Non-pigmented ciliary epithelial cell (primary cell): ENCODE measurements around the gene TIMP2.
"Not testable (repeated sequence)": the region's sequence is repeated elsewhere in the genome, so short reads cannot be mapped to it uniquely, and the experiment has no call there.

Source experiments
- DNase-seq: peaks from one replicate; pipeline ENCODE4 v3.0.0-alpha.2; 2010; ENCODE audit warnings: low read depth

The TIMP2 gene

DNA sequence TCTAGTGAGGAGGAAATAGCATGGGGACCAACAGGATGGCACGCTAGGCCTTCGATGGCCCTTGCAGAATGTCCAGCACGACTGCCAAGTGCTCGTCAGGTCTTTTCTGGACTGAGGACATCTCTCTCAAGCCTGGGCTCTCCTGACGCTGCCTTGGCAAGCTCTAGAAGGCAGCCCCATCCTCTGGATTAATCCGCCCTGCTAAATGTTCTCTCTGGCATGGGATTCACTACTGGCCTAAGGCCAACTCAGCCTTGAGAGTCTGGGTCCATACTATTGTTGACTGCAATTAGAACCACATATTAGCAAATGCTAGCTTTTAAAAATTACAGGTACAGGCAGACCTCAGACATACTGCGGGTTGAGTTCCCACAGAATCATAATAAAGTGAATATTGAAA is 19.6 kb downstream of the TIMP2 start:
- no peak for DNase-seq

DNA sequence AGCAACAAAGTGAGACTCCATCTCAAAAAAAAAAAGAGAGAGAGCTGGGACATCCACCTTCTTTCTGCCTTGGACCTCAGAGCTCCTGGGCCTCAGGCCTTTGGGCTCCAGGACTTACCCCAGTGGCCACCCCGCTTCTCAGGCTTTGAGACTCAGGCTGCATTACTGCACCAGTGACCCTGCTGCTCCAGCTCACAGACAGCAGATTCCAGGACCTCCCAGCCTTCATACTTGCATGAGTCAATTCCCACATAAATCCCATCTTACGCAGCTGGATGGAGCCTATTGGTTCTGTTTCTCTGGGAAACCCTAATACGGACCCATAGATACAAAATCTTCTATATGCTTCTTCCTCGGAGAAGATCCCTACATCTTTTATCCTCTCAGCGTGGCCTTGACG is 20.1 kb downstream of the TIMP2 start:
- DNase-seq, result no peak

DNA sequence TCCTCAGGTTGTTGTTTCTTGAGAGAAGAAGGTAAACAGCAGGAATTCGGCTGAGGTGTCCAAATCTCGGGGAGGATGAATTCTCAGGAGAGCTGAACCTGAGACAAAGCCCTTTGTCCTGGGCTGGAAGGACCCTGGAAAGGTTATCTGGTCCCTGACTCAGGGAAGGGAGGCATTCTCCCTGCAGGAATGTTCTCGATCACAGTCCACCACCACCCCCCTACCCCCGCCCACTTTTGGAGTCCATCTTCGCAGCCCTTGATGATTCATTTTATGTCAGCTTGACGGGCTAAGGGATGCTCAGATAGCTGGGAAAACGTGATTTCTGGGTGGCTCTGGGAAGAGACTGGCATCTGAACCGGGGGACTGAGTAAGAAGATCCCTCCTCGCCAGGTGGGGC is 20.8 kb downstream of the TIMP2 start:
- DNase-seq, result no peak

DNA sequence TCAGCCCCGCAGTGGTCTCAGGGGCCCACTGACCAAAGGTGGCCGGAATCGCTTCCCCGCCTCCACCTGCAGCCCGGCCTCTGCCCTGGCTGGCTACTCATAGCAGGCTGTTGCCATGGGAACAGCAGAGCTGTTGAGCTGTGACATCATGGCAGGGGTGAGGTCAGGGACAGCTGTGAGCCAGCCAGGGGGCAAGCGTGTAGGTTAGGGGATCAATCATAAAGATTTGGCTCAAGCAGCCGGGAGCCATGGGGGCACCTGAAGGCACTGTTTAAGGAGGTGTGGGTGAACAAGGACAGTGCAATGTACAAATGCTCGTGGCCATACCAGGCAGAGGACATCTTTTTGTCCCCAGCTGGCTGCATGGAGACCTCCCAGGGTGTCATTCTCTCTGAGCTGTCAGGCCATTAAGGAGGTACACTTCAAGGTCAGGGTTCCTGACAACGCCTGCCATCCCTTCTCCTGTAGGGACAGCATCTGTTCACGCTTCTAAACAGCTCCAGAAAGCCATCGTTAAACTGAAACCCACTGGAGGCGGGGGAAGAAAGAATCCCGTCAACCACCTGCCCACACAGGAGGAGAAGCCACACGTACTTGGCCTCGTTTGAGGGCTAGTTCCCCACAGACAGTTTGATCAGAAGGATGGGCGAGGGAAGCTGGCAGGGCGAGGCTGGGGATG is 21.9 kb downstream of the TIMP2 start, which contains the start of gene CEP295NL:
TSS of gene CEP295NL (minus strand) at position 101 of the 679 bp plus-strand sequence. CDS start 1,373 bp downstream, outside the sequence.
- no peak for DNase-seq

DNA sequence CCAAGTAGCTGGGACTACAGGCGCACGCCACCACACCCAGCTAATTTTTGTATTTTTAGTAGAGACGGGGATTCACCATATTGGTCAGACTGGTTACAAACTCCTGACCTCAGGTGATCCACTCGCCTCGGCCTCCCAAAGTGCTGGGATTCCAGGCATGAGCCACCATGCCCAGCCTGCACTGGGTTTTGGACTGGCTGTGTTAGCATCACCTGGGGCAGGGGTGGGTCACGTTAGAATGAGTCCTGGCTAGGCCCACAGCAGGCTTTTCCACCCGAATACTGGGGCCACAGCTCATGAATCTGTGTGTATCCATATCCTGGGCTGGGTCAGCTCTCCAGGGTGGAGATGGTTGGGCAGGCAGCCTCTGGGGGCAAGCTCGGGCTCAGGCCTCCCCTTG is 23.0 kb downstream of the TIMP2 start:
- DNase-seq, result not testable (repeated sequence)

DNA sequence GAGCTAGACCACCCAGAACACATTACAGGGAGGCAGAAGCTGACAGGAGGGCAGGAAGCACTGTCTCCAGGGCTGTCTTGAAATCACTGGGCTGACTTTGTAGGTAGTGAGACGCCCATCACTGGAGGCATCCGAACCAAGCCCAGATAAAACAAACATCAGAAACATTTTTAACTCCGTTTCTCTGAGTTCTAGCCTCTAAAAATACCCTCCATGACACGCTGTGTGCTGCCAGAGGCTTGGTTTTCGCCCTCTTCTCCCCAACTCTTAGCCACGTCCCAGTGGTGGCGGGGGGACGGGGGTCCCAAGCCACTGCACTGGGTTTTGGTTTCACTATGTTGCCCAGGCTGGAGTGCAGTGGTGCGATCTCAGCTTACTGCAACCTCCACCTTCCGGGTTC is 23.4 kb downstream of the TIMP2 start:
- no peak for DNase-seq

DNA sequence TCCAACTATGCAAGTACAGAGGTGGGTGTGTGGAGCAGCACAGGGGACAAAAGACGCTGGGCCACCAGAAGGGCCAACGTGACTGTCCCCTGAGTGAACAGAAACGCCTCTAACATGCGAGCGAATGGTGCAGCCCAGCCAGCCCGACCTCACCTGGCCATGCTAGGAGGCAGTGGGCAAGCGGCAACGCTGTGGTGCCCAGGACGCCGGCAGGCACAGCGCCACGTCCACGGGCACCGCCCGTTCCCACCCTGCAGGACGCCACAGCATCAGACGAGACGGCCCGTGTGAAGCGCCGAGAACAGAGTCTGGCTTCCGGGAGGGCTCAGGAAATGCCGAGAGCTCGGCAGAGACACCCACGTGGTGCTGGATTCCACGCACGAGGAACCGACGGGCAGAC is 24.4 kb downstream of the TIMP2 start:
- no peak for DNase-seq

DNA sequence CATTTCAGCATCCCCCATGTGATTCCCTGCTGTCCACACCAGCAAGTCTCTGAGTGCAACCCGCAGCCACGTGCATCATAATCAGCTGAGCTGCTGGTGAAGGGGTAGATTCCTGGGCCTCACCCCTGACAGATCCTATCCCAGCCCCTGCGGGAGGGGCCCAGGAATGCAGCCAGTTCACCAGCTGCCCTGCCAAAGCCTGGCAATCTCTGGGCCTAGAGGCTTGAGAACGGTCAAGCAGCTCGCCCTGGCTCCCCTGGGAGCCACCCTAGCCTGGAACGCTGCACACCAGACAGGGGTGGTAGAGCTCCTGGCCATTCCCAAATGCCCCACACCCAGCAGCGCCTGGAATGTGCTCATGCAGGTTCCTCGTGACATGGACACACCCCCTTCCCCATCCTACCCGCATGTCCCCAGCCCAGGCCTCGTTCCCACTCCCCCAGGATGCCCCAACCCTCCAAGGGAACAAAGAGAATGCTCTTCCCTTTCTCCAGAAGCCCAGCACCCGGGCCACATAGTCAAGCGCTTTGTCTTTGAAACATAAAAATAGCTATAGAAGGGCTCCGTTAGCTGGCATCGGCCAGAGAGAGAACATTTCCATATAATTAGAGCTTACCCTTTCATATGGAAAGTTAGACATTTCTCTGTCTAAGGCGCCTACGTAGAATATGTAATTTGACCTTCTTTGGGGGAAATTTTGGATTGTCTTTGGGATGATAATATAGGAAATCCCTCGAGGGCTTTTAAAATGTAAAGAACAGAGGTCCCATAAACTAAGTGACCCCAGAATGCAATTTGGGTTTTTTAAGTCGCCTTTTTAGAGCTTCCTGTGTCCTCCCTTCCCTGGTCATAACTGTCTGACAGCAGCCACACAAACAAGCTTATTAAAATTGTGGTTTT is 25.6 kb downstream of the TIMP2 start:
- DNase-seq, result no peak

DNA sequence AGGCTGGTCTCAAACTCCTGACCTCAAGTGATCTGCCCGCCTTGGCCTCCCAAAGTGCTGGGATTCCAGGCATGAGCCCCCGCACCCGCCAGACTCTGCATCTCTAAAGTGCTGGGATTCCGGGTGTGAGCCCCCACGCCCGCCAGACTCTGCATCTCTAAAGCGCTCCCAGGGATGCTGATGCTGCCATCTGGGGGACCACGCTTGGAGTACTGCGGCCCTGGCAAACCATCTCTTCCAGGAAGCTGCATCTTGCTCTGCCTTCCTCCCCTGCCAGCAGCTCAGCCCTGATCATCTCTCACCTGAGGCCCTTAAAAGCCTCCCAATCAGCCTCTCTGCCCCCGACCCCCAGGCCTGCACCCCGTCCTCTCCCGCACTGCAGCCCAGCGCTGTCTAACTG is 26.2 kb downstream of the TIMP2 start:
- DNase-seq, result no peak

DNA sequence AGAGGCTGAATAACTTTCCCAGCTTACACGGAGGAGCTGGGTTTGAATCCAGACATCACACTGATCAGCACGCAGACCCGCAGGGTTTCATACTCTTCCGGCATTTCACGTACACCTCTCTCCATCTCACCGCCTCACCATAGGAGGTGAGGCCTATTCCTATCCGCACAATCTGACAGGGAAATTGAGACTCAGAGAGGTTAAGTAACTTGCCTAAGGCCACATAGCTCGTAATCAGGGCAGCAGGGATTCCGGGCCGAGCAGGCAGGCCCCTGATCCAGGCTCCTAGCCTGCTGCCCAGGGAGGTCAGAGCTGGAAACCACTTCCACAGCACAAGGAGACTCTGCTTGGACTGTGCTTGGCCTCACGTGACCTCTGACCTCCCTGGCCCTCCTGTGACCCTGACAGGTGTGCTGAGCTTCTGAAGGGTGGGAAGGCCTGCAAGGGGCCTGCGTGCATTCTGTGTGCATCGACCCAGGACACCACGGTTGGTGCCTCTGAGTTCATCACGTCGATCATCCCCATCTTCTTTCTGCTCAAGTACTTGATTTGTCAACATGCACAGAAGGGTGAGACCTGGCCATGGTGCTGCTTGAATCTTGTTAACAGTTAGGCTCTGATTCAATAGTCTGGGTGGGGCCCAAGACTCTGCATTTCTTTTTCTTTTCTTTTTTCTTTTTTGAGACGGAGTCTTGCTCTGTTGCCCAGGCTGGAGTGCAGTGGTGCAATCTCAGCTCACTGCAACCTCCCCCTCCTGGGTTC is 26.9 kb downstream of the TIMP2 start:
- DNase-seq, result no peak

DNA sequence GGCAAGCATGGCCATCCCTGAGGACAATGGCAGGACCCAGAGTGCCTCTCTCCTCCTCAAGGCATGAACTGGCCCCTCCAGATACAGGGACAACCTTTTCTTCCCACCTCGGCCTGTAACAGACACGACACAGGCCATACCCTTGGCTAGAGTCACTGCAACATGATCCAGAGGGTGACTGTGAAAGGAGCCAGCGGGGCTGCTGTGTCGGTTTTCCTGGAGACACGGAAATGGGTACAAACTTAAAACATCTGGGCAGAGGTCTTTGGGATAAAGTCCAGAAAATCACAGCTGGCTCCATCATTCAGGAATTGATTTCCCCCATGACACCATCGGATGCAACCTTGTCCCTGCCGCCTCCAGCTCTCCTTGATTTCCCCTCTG is 27.5 kb downstream of the TIMP2 start:
- DNase-seq, result no peak

DNA sequence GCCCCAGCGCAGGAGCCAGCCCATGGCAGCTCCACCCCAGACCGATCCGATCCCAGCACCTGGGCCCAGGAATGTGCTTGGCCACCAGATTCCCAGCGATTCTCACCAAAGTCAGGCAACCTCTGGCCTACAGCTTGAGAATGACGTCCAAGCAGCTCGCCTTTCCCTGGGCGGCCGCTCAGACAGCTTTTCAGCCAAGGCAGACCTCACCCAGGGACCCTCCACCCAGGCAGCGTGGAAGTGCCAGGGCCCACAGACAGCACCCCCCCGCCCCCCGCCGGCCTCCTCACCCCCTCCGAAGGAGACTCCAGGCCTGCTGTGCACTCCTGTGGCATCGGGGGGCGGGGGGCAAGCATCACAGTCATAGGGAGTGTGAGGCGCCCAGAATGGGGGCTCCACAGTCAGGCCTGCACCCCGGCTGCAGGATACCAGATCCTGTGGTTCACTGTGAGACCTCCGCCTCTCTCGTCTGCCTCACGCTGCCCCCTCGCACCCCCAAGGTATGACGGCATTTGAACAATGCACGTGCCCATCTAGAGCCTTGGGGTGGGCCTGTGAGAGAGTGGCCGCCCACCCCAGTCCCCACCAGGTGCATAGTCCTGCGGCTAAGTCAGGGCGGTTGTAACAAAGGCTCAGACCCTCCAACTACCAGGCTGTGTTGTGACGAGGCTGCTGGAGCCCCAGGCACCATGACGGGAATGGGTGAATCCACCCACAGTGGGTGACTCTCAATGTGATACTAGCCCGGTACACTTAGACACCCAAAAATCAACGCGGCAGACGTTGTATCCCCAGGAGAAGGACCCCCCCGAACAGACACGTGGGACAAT is 28.1 kb downstream of the TIMP2 start:
- DNase-seq, result no peak

DNA sequence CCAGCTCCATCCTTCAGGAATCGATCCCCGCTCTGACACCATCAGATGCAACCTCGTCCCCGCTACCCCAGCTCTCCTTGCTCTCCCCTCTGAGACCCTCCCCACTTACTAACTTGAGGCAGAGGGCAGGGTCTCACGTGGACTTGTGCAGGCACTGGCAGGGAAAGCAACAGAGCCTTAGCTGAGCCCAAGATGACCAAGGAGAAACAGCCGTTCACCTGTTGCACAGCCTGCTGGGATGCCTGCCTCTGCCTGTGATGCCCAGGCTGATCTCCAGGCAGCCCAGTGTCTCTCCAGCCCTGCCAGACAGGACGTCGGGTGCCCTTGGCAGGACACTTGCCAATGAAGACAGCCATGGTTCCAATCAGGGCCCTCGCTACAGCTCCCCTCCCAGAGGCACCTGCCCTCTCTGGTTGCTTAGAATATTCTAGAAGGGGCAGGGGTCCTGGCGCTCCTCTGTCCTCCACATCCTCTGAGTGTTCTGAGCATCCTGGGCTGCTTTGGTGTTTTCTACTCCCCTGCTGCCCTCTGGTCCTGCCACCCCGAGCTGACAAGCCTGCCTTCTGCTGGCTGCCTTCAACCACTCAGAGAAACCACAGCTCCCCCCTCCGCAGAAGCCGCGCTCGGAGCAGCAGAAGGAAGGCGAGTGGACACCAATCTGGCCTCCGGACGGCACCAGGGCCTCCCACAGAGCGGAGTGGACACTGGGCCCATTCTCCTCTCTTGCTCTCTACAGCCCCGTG is 28.9 kb downstream of the TIMP2 start:
- no peak for DNase-seq

DNA sequence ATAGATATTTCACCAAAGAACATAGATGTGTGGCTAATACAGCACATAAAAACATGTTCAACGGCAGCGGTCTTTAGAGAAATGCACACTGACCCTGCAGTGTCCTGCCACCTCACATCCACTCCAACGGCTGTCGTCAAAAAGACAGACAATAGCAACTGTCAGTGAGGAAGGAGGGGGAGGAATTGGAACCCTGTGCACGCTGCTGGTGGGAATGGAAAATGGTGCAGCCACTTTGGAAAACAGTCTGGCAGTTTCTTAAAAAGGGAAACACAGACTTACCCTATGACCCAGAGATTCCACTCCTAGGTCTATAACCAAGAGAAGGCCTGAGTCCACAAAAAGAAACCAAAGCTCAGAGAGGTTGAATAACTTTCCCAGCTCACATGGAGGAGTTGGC is 29.9 kb downstream of the TIMP2 start:
- DNase-seq, result no peak

DNA sequence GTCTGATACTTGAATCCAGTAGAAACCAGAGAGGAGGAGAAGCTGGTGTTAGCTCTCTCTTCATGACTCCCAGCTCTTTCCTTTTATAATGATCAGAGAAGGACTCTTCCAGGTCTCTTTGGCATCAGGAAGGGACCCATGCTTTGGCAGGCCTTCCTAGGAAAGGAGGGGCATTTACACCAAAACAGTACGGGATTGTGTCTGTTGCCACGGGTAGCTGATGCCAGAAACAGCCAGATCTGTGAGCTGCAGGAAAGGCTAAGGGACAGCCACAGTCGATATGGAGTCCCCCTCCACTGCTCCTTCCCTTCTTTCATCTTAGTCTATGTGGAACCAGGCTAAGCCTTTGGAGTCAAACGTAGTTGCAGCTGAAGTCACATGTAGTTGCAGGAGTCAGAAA is 31.5 kb downstream of the TIMP2 start:
- DNase-seq, result no peak

DNA sequence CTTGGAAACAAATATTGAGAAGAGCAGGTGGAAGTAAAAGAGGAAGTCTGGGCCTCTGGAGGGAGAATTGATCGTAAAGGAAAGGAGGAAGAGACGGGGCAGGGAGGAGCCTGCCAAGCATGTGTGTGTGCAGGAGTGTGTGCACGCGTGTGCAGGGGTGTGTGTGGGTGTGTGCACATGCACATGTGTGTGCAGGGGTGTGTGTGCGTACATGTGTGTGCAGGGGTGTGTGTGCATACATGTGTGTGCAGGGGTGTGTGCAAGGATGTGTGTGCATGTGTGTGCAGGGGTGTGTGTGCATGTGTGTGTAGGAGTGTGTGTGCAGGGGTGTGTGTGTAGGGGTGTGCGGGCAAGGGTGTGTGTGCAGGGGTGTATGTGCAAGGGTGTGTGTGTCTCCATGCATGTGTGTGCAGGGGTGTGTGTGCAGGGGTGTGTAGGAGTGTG is 32.2 kb downstream of the TIMP2 start:
- no peak for DNase-seq

DNA sequence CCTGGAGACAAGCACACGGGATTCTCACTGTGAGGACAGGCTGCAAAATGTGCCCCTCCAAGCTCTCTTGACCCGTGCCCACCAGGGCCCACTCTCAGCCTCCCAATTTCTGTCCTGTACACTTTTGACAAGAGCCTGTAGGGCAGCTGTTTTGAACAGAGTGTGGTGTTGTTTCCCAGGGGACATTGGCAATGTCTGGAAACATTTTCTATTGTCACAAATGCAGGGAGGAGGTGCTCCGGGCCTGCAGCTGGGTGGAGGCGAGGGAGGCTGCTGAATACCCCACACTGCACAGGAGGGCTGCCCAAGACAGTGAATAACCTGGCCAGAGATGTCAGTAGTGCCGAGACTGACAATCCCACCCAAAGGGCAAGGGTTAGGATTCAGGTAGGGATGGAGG is 32.7 kb downstream of the TIMP2 start:
- no peak for DNase-seq

DNA sequence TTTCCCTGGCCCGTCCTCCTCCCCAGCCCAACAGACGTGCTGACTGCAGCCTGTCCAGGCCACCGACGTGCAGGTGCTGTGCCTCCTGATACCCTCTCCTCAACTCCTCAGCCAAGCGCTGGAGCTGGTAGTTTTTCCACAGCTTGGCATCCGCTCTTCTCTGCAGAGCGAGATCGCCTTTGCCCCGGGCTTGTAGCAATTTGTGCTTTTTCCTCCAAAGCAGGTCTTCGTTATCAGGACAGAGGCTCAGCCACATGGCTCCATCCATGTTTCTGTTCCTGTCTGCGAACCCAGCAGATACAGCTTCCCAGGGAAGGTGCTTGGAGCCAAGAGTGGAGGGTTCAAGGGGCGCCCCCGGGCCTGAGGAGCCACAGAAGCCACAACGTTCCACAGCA is 33.1 kb downstream of the TIMP2 start:
- DNase-seq, result no peak

DNA sequence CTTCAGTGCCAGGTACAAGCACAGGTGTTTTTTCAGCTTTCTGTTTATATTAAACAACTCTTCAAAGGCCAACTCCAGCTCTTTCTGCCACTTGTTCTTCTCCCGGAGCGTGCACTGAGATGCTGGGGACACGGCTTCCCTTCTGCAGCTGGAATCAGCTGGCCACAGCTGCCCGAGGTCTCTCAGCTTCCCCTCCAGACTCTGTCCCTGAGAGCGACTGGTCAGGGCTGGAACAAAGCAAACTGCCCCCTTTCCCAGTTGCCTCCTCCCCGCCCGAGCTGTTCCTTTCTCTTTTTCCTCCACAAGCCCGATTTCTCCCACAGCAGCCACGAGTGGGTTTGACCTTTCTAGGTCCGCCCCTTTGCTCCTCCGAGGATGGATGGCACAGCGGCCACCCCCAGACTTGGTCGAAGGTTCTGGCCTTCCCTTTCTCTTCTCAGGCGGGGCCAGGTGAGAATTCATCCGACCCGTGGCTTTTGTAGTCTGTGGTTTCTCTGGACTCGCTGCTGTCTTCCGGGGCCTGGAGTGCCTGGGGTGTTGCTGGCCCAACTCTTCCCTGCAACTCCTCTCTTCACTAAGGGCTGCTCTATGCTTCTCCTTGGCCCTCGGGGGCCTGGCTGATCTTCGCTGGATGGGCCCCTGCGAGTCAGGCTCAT is 33.7 kb downstream of the TIMP2 start:
- no peak for DNase-seq

DNA sequence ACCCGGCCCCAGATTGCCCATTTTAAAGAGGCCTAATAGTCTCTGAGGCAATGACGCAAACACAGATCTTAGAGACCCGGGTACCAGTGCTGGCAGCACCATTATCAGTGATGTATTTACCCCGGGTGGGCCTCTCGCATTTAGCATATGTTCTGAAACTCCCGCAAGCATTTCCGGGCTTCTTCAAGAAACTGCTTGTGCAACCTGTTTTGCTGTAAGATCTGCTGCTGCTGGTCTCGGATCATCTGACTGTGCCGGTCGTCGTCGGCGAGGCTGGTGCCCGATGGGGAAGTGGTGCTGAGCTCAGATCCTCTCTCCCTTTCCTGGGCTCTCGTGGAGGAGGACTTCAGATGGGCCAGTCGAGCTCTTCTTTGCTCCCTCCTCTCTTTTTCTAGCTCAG is 34.7 kb downstream of the TIMP2 start:
- DNase-seq, result no peak

DNA sequence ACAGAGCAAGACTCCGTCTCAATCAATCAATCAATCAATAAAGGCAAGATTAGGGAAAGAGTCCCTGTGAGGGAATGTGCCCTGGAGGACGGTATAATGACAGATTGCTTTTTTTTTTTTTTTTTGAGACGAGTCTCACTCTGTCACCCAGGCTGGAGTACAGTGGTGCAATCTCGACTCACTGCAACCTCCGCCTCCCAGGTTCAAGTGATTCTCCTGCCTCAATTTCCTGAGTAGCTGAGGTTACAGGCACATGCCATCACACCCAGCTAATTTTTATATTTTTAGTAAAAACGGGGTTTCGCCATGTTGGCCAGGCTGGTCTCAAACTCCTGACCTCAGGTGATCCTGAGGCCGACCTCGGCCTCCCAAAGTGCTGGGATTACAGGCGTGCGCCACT is 35.1 kb downstream of the TIMP2 start:
- not testable (repeated sequence) for DNase-seq
